Measurements from ENCODE around the gene EMC1.
A peak's percentile ranks its signal among the peaks of the same experiment; 100 is the strongest.
"Not testable (repeated sequence)": the region's sequence is repeated elsewhere in the genome, so short reads cannot be mapped to it uniquely, and the experiment has no call there.

EMC1 gene

DNA sequence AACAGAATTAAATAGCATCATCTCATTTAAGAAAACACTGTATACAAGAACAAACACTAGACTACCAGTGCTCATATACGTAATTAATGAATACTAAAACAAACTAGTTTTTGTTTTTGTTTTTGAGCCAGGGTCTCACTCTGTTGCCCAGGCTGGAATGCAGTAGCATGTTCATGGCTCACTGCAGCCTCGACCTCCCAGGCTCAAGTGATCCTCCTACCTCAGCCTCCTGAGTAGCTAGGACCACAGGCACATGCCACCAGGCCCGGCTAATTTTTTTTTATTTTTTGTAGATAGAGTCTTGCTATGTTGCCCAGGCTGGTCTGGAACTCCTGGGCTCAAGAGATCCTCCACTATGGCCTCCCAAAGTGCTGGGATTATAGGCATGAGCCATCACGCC lies 34.7 kb downstream of the EMC1 start:
- not testable (repeated sequence) for DNase-seq (ENCODE audit: low spot score)

- no peak for DNase-seq (ENCODE audit: low spot score)
Measured at GRCh38 chr1:19213580-19213979, 37.7 kb downstream of the EMC1 start.

- no peak for DNase-seq (ENCODE audit: low spot score)
Measured at GRCh38 chr1:19212167-19212566, 39.2 kb downstream of the EMC1 start.

DNA sequence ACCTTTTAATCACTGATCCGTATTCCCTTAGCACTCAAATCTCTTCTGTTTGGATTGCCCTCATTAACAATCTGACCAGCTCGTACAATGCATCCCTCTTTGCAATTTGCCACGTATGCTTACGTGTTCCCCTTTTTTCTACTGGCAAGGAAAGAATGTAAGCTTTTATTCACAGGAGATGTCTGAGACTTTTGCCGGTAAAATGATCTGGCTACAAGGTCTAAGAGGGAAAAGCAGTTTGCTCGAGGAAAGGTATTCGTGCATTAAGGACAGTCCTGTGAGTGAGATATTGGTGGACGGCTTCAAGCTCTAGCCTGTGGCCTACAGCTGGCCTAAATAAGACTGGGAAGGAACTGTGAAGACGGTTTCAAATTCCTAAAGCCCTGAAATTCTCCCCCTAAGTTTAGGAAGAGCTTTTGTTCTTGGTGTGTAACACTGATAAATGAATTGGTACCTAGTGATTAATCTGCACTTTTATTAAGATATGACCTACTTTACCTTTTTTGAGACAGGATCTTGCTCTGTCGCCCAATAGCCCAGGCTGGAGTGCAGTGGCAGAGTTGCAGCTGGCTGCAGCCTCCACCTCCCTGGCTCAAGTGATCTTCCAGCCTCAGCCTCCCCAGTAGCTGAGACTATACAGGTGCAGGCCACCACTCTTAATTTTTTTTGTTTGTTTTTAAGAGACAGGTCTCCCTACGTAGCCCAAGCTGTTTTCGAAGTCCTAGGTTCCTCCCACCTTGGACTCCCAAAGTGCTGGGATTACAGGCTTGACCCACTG lies 40.4 kb downstream of the EMC1 start:
- DNase-seq (ENCODE audit: low spot score), result peak; percentile 2

GRCh38 chr1:19209990-19210771 lies 41.1 kb downstream of the EMC1 start, which contains the start of gene UBR4:
Gene UBR4, minus strand, starts transcription at chr1:19210266. Its CDS starts 18 bp downstream, at chr1:19210248.
- DNase-seq (ENCODE audit: low spot score), result peak; percentile 98

GRCh38 chr1:19209439-19209989 lies 41.8 kb downstream of the EMC1 start:
- DNase-seq (ENCODE audit: low spot score), result peak; percentile 36

- no peak for DNase-seq (ENCODE audit: low spot score)
Measured at GRCh38 chr1:19208710-19209438, 42.5 kb downstream of the EMC1 start.

DNA sequence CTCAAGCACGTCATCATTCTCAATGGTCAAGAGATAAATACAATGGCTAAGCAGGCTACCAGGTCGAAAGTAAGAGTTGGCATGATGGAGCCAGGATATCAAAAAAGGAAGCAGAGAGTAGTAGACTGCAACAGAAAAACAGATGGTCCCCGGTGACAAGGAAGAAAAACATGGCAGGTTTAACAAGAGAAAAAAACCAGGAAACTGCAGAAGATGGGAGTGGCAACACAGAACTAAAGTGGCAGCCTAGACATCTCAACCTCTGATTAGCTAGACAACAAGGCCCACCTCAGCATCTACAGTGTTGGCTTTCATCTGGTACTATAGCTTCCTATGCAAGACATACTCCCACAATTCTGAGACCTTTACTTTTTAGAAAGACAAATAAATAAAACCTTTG lies 44.4 kb downstream of the EMC1 start:
- no peak for DNase-seq (ENCODE audit: low spot score)

DNA sequence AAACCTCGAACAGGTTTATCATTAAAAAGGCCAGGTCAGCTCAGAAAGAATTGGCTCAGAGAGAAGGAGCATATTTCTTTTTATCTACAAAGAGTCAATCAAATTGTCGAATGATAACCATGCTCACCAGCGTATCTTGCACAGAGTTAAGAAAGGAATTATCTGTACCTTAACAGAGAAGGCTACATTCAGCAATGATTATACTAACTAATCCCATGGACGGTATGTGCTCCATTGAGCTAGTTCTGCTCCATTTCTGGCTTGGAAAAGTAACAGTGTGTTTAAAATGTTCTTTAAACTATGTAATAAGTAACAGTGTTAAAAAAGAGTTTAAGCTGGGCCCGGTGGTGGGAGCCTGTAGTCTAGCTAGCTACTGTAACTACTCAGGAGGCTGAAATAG lies 45.5 kb downstream of the EMC1 start:
- DNase-seq (ENCODE audit: low spot score), result no peak

- no peak for DNase-seq (ENCODE audit: low spot score)
Measured at GRCh38 chr1:19205403-19205802, 45.9 kb downstream of the EMC1 start.

DNA sequence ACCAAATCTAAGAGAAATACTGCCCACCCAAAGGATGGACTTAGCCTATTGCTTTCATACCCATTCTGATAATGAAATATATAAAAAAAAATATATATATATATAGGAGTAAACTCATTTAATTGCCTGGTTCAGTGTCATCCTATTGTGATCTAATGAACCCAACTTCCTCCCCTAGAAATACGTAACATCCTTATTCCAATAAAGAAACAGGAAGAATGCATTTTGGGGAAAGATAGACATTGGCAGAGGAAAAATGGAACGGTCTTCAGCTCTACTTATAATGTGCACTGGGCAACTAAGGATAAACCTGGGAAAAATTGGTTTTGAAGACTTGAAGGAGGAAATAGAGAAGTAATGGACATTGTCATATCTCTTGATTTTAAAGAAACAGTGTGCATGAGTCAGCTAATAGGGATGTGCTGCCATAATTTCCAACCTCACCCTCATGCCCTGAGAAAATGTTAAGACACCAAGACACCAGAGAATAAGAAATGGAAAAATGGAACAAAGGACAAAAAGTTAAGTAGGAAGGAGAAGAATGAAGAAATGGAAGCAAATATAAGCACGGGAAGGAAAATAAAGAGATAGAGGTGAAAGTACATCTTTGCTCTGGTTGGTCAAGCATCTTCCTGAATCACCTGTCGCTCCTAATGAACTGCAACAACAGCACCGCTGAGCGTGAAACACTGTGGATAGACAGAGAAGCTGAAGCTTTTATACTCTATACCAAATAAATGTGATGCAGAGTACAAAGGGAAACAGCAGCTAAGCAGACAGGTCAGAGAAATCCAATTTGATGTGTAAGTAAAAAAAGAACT lies 46.7 kb downstream of the EMC1 start:
- DNase-seq (ENCODE audit: low spot score), result no peak

- no peak for DNase-seq (ENCODE audit: low spot score)
Measured at GRCh38 chr1:19203440-19203839, 47.9 kb downstream of the EMC1 start.

- DNase-seq (ENCODE audit: low spot score), result no peak
Measured at GRCh38 chr1:19202396-19202795, 48.9 kb downstream of the EMC1 start.

DNA sequence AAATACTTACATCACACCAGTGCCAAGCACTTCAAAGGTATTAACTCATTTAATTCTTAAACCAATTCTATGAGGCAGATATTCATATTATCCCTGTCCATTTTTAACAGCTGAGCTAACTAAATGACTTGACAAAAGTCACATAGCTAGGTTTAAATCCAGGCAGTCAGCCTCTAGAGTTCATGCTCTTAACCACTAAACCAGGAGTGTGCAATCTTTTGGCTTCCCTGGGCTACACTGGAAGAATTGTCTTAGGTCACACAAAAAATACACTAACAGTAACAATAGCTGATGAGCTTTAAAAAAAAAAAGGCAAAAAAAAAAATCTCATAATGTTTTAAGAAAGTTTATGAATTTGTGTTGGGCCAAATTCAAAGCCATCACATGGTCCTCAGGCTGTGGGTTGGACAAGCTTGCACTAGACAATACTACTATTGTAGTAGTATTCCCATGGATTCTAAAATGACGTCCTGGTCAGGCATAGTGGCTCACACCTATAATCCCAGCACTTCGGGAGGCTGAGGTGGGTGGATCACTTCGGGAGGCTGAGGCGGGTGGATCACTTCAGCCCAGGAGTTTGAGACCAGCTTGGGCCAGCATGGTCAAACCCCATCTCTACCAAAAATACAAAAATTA lies 51.2 kb downstream of the EMC1 start:
- no peak for DNase-seq (ENCODE audit: low spot score)

DNA sequence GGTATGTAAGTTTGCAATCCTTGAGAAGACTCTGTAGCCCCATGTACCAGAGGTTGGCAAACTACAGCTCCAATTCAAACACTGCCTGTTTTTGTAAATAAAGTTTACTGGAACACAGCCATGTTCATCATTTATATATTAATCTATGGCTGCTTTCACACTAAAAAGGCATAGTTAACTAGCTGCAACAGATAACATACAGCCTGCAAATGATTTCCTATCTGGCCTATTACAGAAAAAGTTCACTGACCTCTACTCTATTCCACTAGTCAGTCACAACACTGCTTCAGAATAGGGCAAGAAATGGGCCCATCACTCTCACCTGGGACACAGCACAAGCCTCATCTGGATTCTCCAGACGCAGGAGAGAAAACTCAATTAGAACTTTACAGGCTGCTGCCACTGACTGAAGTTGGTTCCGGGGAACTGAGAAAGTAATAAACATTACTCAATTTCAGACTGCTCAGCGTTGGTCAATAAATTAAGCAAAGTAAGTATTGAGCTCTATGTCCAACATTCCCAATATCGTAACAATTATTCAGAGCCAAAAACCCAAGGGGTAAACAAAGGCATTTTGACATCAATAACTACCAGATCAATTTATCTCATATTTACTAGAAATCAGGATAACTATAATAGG lies 51.9 kb downstream of the EMC1 start:
- no peak for DNase-seq (ENCODE audit: low spot score)

DNA sequence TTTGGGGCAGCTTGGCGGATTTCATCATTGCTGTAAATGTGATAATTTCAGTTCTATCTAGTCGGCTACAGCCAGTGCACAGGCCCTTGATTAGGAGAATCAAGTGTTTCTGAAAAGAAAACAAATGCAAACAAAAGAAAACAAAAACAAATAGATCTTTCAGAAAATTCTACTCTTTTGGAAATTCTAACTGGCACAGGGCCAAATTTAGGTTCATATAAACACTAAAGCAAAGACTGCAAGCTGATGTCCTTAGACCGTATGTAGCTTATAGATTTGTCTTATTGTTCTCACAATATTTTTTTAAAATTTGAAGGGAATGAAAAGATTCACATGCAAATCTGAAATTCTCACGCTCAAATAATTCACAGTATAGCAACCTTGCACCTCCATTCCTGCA lies 52.5 kb downstream of the EMC1 start:
- no peak for DNase-seq (ENCODE audit: low spot score)

- DNase-seq (ENCODE audit: low spot score), result no peak
Measured at GRCh38 chr1:19197845-19198244, 53.5 kb downstream of the EMC1 start.

DNA sequence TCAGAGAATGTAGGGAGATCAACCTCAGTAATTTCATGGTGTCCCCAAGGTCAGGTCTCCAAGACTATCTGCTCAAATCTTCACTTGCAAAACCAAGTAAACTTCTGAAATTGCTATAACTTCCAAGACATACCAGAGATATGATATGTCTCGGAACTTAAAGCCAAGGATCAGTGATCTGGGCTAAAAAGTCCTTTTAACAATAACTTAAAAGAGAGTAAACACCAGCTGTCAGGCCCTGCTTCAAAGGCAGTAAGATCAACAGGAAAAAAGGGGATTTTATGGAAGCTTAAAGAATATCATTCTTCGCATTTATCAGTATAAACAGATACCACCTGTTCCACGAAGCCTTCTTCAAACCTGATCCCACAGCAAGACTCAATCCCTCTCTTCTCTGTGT lies 55.0 kb downstream of the EMC1 start:
- no peak for DNase-seq (ENCODE audit: low spot score)

GRCh38 chr1:19193004-19193403 lies 58.3 kb downstream of the EMC1 start:
- DNase-seq (ENCODE audit: low spot score), result no peak

DNA sequence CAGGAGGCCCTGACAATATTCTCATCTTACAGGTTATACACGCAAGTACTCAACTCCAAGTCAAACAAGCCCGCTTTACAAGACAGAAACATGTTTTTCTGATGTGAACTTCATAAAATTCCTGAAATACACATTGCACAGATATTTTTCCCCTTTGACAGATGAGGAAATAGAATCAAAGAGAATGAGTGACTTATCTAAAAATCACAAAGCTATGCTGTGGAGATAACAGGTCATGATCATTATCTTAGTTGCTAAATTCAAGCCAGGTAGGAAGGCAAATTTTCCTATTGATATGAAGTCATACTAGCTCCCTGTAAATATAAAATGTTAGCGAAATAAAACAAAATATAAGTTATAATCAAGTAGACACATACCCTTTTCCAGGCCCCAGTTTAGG lies 59.5 kb downstream of the EMC1 start:
- DNase-seq (ENCODE audit: low spot score), result no peak

GRCh38 chr1:19190468-19190867 lies 60.9 kb downstream of the EMC1 start:
- DNase-seq (ENCODE audit: low spot score), result no peak

All from LoVo (cell line).